Heart left ventricle (tissue), 13 donors: ENCODE data around the gene LDHAL6B.

Source experiments
- CTCF ChIP-seq, 12 donors: fragments of 200-600 bp; sonication (generic) in 4 of 12; IDR thresholded peaks; one replicate each; pipeline versions ENCODE4 v1.5.0 to v1.8.0; 2018 to 2022; ENCODE audit warnings: antibody characterized with exemption in 12 of 12, mild to moderate bottlenecking in 5 of 12
- POLR2A ChIP-seq, 2 donors: fragments of 450-650 bp; IDR thresholded peaks; one replicate each; pipeline ENCODE4 v1.6.1; 2017; ENCODE audit warnings: antibody characterized with exemption in 2 of 2, mild to moderate bottlenecking in 2 of 2, moderate library complexity in 2 of 2
- donor health status: ischemic (EF 13 %, LVEDD 7.1; RV severe dilation, severe dysfunction).
- donor health status: DM: no; HTN: yes; CAD: no.
- donor health status: DM: no; HTN: no; CAD: no.
- donor health status: ischemic (EF 25% LVEDD 6.9; RV normal size, moderate dysfunction).
- donor health status: ischemic (EF 25% LVEDD 5.7; RV mildly dilated, moderate dysfunction).
- donor health status: ischemic (EF 35%, LVEDD 5.7; RV mildly dilated, moderate dysfunction).
- donor health status: nonischemic (EF 11% LVEDD 7.7; RV severe dilation, severe dysfunction).
- donor health status: DM: yes; HTN: yes; CAD: no.
- donor health status: PGD.
- donor health status: ischemic (EF 29% LVEDD 5.4; RV normal size, mild dysfunction).
- donor health status: nonischemic (EF 23%, LVEDD 6.1; RV moderate dilation, normal function).

DNA sequence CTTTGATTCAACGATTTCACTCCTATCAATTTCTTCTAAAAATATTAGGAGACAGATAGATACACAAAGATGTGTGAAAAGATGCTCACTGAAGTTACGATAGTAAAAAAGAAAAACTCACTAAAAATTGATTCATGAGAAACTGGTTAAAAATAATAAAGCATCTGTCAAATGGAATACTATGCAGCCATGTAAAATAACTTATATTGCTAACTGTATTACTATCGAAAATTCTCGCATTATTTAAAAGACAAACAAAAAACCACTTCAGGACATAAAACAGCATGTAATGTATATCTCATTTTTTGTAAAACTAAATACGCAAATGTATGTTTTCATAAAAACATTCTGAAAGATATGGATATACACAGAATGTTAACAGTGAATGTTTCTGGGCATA lies 33.4 kb upstream of the LDHAL6B start:
- TF ChIP-seq CTCF (IDR thresholded peaks at IDR 0.05), result no peak
- no peak for TF ChIP-seq POLR2A (IDR thresholded peaks at IDR 0.05)
